ENCODE measurements around the gene NTRK2.

DNA sequence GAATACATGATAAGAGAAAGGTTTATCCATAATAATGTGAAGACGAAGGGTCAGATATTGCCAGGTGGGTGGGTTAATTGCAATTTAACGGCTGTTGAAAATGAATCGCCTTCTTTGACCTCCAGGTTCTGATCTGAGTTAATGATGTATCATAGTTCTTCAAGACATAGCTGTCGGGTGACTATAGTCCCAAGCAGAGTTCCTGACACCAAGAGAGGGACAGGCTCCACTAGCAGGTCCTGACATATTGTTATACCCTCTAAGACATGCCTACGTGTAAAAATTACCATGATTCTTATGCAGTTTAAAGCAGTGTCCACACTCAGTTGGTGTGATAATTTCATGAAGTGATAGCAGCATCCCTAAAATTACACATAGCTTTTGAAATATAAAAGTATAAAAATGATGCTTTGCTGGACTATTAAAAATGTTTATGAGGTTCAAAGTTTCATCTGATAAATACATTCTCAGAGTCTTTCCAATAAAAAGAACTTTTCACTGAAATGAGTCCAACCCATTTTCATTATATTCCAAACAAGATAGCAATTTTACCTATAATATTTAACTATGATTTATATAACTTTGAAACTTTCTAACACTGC, 53.0 kb downstream of the NTRK2 start:
- TF ChIP-seq, protein P1, sequence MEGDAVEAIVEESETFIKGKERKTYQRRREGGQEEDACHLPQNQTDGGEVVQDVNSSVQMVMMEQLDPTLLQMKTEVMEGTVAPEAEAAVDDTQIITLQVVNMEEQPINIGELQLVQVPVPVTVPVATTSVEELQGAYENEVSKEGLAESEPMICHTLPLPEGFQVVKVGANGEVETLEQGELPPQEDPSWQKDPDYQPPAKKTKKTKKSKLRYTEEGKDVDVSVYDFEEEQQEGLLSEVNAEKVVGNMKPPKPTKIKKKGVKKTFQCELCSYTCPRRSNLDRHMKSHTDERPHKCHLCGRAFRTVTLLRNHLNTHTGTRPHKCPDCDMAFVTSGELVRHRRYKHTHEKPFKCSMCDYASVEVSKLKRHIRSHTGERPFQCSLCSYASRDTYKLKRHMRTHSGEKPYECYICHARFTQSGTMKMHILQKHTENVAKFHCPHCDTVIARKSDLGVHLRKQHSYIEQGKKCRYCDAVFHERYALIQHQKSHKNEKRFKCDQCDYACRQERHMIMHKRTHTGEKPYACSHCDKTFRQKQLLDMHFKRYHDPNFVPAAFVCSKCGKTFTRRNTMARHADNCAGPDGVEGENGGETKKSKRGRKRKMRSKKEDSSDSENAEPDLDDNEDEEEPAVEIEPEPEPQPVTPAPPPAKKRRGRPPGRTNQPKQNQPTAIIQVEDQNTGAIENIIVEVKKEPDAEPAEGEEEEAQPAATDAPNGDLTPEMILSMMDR (IDR thresholded peaks at IDR 0.05 in 4 of 5, conservative IDR thresholded peaks at IDR 0.05 in 1 of 5), result no peak
- TF ChIP-seq POLR2A (IDR thresholded peaks at IDR 0.05), result no peak
